ENCODE results near the gene RBKS.

GRCh38 chr2:27842894-27843293 lies 47.3 kb downstream of the RBKS start:
- TF ChIP-seq, protein P1, sequence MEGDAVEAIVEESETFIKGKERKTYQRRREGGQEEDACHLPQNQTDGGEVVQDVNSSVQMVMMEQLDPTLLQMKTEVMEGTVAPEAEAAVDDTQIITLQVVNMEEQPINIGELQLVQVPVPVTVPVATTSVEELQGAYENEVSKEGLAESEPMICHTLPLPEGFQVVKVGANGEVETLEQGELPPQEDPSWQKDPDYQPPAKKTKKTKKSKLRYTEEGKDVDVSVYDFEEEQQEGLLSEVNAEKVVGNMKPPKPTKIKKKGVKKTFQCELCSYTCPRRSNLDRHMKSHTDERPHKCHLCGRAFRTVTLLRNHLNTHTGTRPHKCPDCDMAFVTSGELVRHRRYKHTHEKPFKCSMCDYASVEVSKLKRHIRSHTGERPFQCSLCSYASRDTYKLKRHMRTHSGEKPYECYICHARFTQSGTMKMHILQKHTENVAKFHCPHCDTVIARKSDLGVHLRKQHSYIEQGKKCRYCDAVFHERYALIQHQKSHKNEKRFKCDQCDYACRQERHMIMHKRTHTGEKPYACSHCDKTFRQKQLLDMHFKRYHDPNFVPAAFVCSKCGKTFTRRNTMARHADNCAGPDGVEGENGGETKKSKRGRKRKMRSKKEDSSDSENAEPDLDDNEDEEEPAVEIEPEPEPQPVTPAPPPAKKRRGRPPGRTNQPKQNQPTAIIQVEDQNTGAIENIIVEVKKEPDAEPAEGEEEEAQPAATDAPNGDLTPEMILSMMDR (IDR thresholded peaks at IDR 0.05): no peak
- TF ChIP-seq EP300 (IDR thresholded peaks at IDR 0.05) (no peak), POLR2A (IDR thresholded peaks at IDR 0.05; ENCODE audit: low read depth) (no peak), POLR2AphosphoS5 (IDR thresholded peaks at IDR 0.05) (no peak)

Measured in esophagus muscularis mucosa (tissue), 4 donors.